ENCODE measurements around the gene GRAP2. TPM values are rescaled to one million over a fixed set of nuclear protein-coding genes. Genes with fewer than 3 reads are reported as not detected.

GRAP2 gene
- total and polyA plus RNA-seq, 2 experiments from 2014 or later = 0.42 TPM; not detected in 1

- peaks cover 12% of the 10 kb centered on the region for H3K27me3 Mint-ChIP-seq (ENCODE audit: insufficient read depth, low read depth, poor library complexity)
- H3K4me1 Mint-ChIP-seq = peaks cover 71% of the 10 kb centered on the region
- Histone ChIP-seq H3K27ac (ENCODE audit: low read depth) (no peak overlapping the region), H3K79me2 (replicated peaks; ENCODE audit: insufficient read depth) (peaks cover 54% of the 10 kb centered on the region), H4K20me1 (replicated peaks; ENCODE audit: insufficient read depth) (peaks cover 40% of the 10 kb centered on the region), H3K4me1 (ENCODE audit: insufficient read depth) (peaks cover 48% of the 10 kb centered on the region), H3K9me2 (ENCODE audit: insufficient read depth) (no peaks in the 10 kb centered on the region), H2AFZ (no peak overlapping the region), H3K27me3 (ENCODE audit: insufficient read depth) (no peaks in the 10 kb centered on the region), H3K36me3 (ENCODE audit: insufficient read depth) (no peaks in the 10 kb centered on the region), H3F3A (replicated peaks; ENCODE audit: low read depth) (0 out of 2 replicates have a peak, but pooled peaks cover 6% of the 10 kb centered on the region), H3K4me3 (no peak overlapping the region), H3K4me2 (no peak overlapping the region)
- H3K9me3 Mint-ChIP-seq = no peaks in the 10 kb centered on the region; the same call in 2 of the 3 replicates
- H3K27ac Mint-ChIP-seq = peak overlapping the region; percentile 19
- H3K36me3 Mint-ChIP-seq (ENCODE audit: low read depth) = peaks cover 7% of the 10 kb centered on the region; the same call in 2 of the 3 replicates
- no peak for ATAC-seq
- no peak for TF ChIP-seq CREB1 (CRISPR knock-in tag; IDR thresholded peaks at IDR 0.05; ENCODE audit: low read depth)
- TF ChIP-seq ZNF114 (CRISPR knock-in tag; IDR thresholded peaks at IDR 0.05) = no peak
- no peak for TF ChIP-seq ETS1 (IDR thresholded peaks at IDR 0.05)
- TF ChIP-seq ZNF331 (CRISPR knock-in tag; IDR thresholded peaks at IDR 0.05; ENCODE audit: low read depth) = no peak
- no peak for TF ChIP-seq EZH2phosphoT487 (IDR thresholded peaks at IDR 0.05; ENCODE audit: unreplicated experiment)
- no peak for TF ChIP-seq JUNB (IDR thresholded peaks at IDR 0.05; ENCODE audit: unreplicated experiment)
- no peak for TF ChIP-seq EZH2 (IDR thresholded peaks at IDR 0.05; ENCODE audit: low read depth, unreplicated experiment)
- TF ChIP-seq STAT1 (IDR thresholded peaks at IDR 0.05; ENCODE audit: unreplicated experiment) = no peak
- TF ChIP-seq REST (IDR thresholded peaks at IDR 0.05; ENCODE audit: unreplicated experiment) = no peak
- no peak for TF ChIP-seq ZNF462 (CRISPR knock-in tag; IDR thresholded peaks at IDR 0.05)
- TF ChIP-seq POLR2AphosphoS5 (IDR thresholded peaks at IDR 0.05; ENCODE audit: low read depth) = no peak
- TF ChIP-seq CTCF (conservative IDR thresholded peaks at IDR 0.05; ENCODE audit: low read depth in 2 of 2) = no peak
- no peak for TF ChIP-seq NANOG (IDR thresholded peaks at IDR 0.05; ENCODE audit: borderline replicate concordance)
- H3K4me3 Mint-ChIP-seq = no peak overlapping the region
- DNase-seq (ENCODE audit: low spot score) = no peak
Observed at GRCh38 chr22:40006641-40007040, 105.8 kb downstream of the GRAP2 start.
